ENCODE measurements around the gene APAF1.

Gene APAF1

DNA sequence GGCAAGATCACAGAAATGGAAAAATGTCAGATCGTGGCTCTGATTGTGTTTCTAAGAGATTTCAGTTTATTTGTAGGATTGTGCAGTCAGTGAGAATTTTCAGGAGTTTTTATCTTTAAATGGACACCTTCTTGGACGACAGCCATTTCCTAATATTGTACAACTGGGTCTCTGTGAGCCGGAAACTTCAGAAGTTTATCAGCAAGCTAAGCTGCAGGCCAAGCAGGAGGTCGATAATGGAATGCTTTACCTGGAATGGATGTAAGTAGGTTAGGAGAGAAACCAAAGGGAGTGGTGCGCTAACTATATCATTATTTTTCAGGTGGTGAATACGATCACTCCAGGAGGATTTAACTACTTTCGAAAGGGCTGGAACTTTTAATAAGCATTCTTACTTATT is 26.4 kb downstream of the APAF1 start:
- no peak overlapping the region for H3K4me3 ChIP-seq (ENCODE audit: low read length)
- no peak for DNase-seq (ENCODE audit: low read depth)
- TF ChIP-seq, protein P1, sequence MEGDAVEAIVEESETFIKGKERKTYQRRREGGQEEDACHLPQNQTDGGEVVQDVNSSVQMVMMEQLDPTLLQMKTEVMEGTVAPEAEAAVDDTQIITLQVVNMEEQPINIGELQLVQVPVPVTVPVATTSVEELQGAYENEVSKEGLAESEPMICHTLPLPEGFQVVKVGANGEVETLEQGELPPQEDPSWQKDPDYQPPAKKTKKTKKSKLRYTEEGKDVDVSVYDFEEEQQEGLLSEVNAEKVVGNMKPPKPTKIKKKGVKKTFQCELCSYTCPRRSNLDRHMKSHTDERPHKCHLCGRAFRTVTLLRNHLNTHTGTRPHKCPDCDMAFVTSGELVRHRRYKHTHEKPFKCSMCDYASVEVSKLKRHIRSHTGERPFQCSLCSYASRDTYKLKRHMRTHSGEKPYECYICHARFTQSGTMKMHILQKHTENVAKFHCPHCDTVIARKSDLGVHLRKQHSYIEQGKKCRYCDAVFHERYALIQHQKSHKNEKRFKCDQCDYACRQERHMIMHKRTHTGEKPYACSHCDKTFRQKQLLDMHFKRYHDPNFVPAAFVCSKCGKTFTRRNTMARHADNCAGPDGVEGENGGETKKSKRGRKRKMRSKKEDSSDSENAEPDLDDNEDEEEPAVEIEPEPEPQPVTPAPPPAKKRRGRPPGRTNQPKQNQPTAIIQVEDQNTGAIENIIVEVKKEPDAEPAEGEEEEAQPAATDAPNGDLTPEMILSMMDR (conservative IDR thresholded peaks at IDR 0.05; ENCODE audit: low read length): no peak

DNA sequence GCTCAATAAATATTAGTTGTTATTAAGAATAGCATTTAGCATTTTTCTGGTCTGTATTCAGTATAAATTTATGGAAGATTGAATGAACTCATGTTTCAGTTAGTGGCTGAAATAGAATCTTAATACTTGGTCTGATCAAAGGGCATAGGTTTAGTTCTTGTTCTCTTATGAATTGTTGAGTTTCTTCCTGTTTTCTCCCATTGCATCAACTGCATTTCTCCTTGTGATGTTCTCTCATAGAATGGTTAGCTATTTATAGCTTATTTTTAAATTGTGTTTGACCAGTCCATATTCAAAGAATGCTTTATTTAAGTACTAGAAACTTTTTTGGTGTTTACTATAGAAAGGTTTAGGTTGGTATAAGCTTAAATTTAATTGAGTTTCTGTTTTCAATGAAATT is 29.8 kb downstream of the APAF1 start:
- H3K4me3 ChIP-seq (ENCODE audit: low read length): no peak overlapping the region
- DNase-seq (ENCODE audit: low read depth): no peak
- TF ChIP-seq, protein P1 (conservative IDR thresholded peaks at IDR 0.05; ENCODE audit: low read length): no peak

DNA sequence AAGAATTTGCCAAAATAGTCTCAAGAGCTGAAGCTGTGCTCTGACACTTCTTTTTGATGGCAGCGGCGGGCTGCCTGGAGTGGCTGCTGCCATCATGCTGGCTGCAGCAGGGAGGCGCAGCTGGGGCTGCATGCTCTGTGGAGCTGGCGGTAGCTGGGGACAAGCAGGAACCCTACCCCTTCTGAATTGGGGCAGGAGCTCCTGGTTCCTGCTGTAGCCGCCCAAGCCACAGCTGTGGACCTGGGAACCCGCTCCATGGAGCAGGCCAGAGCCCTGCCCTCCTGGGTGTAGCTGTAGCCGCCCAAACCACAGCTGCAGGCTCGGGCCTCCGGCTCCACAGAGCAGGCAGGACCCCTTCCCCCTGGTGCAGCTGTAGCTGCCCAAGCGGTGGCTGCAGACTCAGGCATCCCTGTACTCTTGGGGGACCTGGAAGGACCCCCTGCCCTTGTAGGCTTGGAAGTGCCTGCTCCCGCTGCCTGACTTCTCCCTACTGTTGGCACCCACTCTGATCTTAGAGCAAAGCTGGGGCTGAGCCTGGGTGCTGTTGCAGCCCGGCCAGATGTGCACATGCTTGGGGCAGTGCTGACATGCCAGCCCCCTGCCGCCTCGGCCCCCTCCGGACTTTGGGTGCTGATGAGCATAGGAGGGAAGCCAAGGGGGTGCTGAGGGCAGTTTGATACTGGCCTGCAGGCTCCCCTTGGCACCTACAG is 33.3 kb downstream of the APAF1 start:
- TF ChIP-seq, protein P1 (conservative IDR thresholded peaks at IDR 0.05; ENCODE audit: low read length): no peak
- no peak overlapping the region for H3K4me3 ChIP-seq (ENCODE audit: low read length)
- DNase-seq (ENCODE audit: low read depth): no peak

- TF ChIP-seq, protein P1 (conservative IDR thresholded peaks at IDR 0.05; ENCODE audit: low read length): no peak
- no peak for DNase-seq (ENCODE audit: low read depth)
- no peak overlapping the region for H3K4me3 ChIP-seq (ENCODE audit: low read length)
These were observed 34.0 kb downstream of the APAF1 start for GRCh38 chr12:98678946-98679610.

- TF ChIP-seq, protein P1 (conservative IDR thresholded peaks at IDR 0.05; ENCODE audit: low read length): no peak
- DNase-seq (ENCODE audit: low read depth): no peak
- no peak overlapping the region for H3K4me3 ChIP-seq (ENCODE audit: low read length)
These were observed 34.5 kb downstream of the APAF1 start for GRCh38 chr12:98679611-98680005.

DNA sequence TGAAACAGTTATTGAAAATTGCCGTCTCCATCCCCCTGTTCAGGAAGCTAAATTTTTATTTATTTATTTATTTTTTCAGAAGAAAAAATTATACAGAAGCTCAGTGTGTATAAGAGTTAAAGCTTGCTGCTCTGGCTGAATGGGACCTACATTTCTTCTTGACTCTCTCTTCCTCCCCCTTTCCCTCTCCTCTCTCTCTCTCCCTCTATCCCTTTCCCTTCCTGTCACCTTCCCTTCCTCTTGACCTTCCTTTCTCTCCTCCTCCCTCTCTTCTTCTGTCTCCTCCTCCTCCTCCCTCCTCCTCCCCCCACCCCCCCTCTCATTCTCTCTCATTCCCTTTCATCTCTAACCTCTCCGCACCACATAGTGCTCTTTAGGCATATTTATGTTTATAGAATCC is 39.1 kb downstream of the APAF1 start:
- no peak overlapping the region for H3K4me3 ChIP-seq (ENCODE audit: low read length)
- TF ChIP-seq, protein P1 (conservative IDR thresholded peaks at IDR 0.05; ENCODE audit: low read length): no peak
- no peak for DNase-seq (ENCODE audit: low read depth)

DNA sequence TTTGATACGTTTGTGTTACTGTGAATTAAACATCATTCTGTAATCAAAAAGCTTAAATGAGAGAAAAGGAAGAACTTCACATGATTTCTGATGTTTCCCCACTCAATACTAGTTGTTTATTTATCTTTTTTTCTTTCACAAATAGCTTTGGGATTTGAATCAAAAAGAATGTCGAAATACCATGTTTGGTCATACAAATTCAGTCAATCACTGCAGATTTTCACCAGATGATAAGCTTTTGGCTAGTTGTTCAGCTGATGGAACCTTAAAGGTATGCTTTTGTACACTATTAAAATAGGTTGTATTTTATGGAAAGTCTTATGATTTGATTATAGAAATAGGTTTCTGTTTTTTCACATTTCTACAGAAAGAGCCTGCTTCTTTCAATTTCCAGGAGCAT is 41.5 kb downstream of the APAF1 start:
- no peak overlapping the region for H3K4me3 ChIP-seq (ENCODE audit: low read length)
- TF ChIP-seq, protein P1 (conservative IDR thresholded peaks at IDR 0.05; ENCODE audit: low read length): no peak
- DNase-seq (ENCODE audit: low read depth): peak; percentile 8

Data from AG10803 (cell line).